GM12878 (cell line): ENCODE data around the gene GALC. TPM values are rescaled to one million over a fixed set of nuclear protein-coding genes. Genes with fewer than 3 reads are reported as not detected.
A peak's percentile ranks its signal among the peaks of the same experiment; 100 is the strongest.

ENCODE experiments used
- ATF7 ChIP-seq: fragments of 450-650 bp; IDR thresholded peaks from 2 replicates; pipeline ENCODE4 v1.6.1; 2016; ENCODE audit warnings: low read depth, mild to moderate bottlenecking
- BCL11A ChIP-seq: IDR thresholded peaks from 2 replicates; pipeline ENCODE4 v1.6.1; 2011; ENCODE audit warnings: low read depth, low read length
- BCLAF1 ChIP-seq: fragments of 450-650 bp; IDR thresholded peaks from 2 replicates; pipeline ENCODE4 v1.6.1; 2017; ENCODE audit warnings: antibody characterized with exemption, mild to moderate bottlenecking, moderate library complexity
- CEBPB ChIP-seq, 2 experiments: fragments of 150-350 bp in 1 of 2; IDR thresholded peaks; 2 replicates each; pipeline ENCODE4 v1.6.1; 2012 to 2014; ENCODE audit warnings: low read depth in 2 of 2, low read length in 2 of 2, borderline replicate concordance in 1 of 2, inconsistent platforms in 1 of 2
- CHD1 ChIP-seq: IDR thresholded peaks from 2 replicates; pipeline ENCODE4 v1.6.1; 2012; ENCODE audit warnings: low read depth, low read length, improper control_type of control experiment
- CREB1 ChIP-seq: IDR thresholded peaks from 2 replicates; pipeline ENCODE4 v1.6.1; 2012; ENCODE audit warnings: low read depth, mild to moderate bottlenecking, inconsistent platforms
- EED ChIP-seq: sonication (generic); IDR thresholded peaks from 2 replicates; pipeline ENCODE4 v1.6.1; 2016; ENCODE audit warnings: antibody characterized with exemption, low read depth
- EGR1 ChIP-seq, 2 experiments: IDR thresholded peaks; 1 replicate in 1 of 2; 2 replicates in 1 of 2; pipeline ENCODE4 v1.6.1; 2011 to 2012; ENCODE audit warnings: low read depth in 2 of 2, low read length in 2 of 2, borderline replicate concordance in 1 of 2, mild to moderate bottlenecking in 1 of 2, moderate library complexity in 1 of 2
- FOXK2 ChIP-seq: fragments of 450-650 bp; IDR thresholded peaks from 2 replicates; pipeline ENCODE4 v1.6.1; 2017; ENCODE audit warnings: mild to moderate bottlenecking, moderate library complexity
- GATAD2B ChIP-seq: fragments of 450-650 bp; conservative IDR thresholded peaks from 2 replicates; pipeline ENCODE4 v1.6.1; 2017; ENCODE audit warnings: low read depth, mild to moderate bottlenecking, moderate library complexity
- HCFC1 ChIP-seq: fragments of 150-350 bp; IDR thresholded peaks from 2 replicates; pipeline ENCODE4 v1.6.1; 2014; ENCODE audit warnings: low read length
- HDAC2 ChIP-seq: fragments of 200-600 bp; sonication (generic); IDR thresholded peaks from 2 replicates; pipeline ENCODE4 v1.6.1; 2017
- IKZF1 ChIP-seq: fragments of 450-650 bp; conservative IDR thresholded peaks from 2 replicates; pipeline ENCODE4 v1.6.1; 2017; ENCODE audit warnings: antibody characterized with exemption, mild to moderate bottlenecking
- KAT2A ChIP-seq: conservative IDR thresholded peaks from 2 replicates; pipeline ENCODE4 v1.6.1; 2011; ENCODE audit warnings: low read depth, low read length; ENCODE audit not compliant: control insufficient read depth
- MTA2 ChIP-seq: fragments of 450-650 bp; IDR thresholded peaks from 2 replicates; pipeline ENCODE4 v1.6.1; 2016; ENCODE audit warnings: low read depth, mild to moderate bottlenecking, moderate library complexity
- NFYA ChIP-seq: IDR thresholded peaks from 2 replicates; pipeline ENCODE4 v1.6.1; 2011; ENCODE audit warnings: low read depth, mild to moderate bottlenecking, low read length, improper control_type of control experiment, borderline replicate concordance
- NR2C1 ChIP-seq: fragments of 450-650 bp; IDR thresholded peaks from 2 replicates; pipeline ENCODE4 v1.6.1; 2017; ENCODE audit warnings: antibody characterized with exemption, mild to moderate bottlenecking, moderate library complexity
- RB1 ChIP-seq: fragments of 450-650 bp; formaldehyde crosslinking; IDR thresholded peaks from 2 replicates; pipeline ENCODE4 v1.6.1; 2017; ENCODE audit warnings: mild to moderate bottlenecking, borderline replicate concordance
- RCOR1 ChIP-seq: conservative IDR thresholded peaks from 2 replicates; pipeline ENCODE4 v1.6.1; 2012; ENCODE audit warnings: low read depth, low read length, improper control_type of control experiment
- SIX5 ChIP-seq: IDR thresholded peaks from 2 replicates; pipeline ENCODE4 v1.6.1; 2011; ENCODE audit warnings: mild to moderate bottlenecking, low read depth, low read length, moderate library complexity; ENCODE audit not compliant: severe bottlenecking
- SMAD1 ChIP-seq: fragments of 450-650 bp; IDR thresholded peaks from 2 replicates; pipeline ENCODE4 v1.6.1; 2018; ENCODE audit warnings: mild to moderate bottlenecking, low read depth; ENCODE audit not compliant: partially characterized antibody
- SREBF2 ChIP-seq: IDR thresholded peaks from 2 replicates; pipeline ENCODE4 v1.6.1; 2012; ENCODE audit warnings: mild to moderate bottlenecking, low read length
- TARDBP ChIP-seq: IDR thresholded peaks from 2 replicates; pipeline ENCODE4 v1.6.1; 2016; ENCODE audit warnings: borderline replicate concordance
- ZNF24 ChIP-seq: fragments of 450-650 bp; IDR thresholded peaks from 2 replicates; pipeline ENCODE4 v1.6.1; 2017; ENCODE audit warnings: antibody characterized with exemption, mild to moderate bottlenecking
- ZSCAN29 ChIP-seq: fragments of 450-650 bp; IDR thresholded peaks from 2 replicates; pipeline ENCODE4 v1.6.1; 2017; ENCODE audit warnings: mild to moderate bottlenecking, moderate library complexity
- polyA plus RNA-seq, 11 experiments: library from polyadenylated mRNA; depleted of rRNA in 4 of 11; unstranded in 6 of 11; stranded (reverse) in 5 of 11; fragments of >200 nt; fragmentation: Nextera tagmentation in 4 of 11; fragmentation: Illumina TruSeq in 1 of 11; extraction: Ambion mirVana in 4 of 11; extraction: Trizol in 1 of 11; gene quantifications; 1 replicate in 1 of 11; 2 replicates in 10 of 11; pipeline versions ENCODE4 v1.2.1 to v1.2.3, GENCODE V29; 2011 to 2016; ENCODE audit warnings: inconsistent platforms in 2 of 11, missing spikeins in 2 of 11, low read depth in 1 of 11
- total RNA-seq, 4 experiments: library from RNA; depleted of rRNA in 3 of 4; stranded (reverse); fragments of >200 nt in 3 of 4; fragmentation: Illumina TruSeq in 1 of 4; extraction: Trizol in 1 of 4; gene quantifications; 2 replicates each; pipeline versions ENCODE4 v1.2.1 to v1.2.3, GENCODE V29; 2013 to 2021
- TF ChIP-seq, protein P1 (sequence below): IDR thresholded peaks from 2 replicates; pipeline ENCODE4 v1.6.1; 2012; ENCODE audit warnings: low read length, inconsistent platforms
- TF ChIP-seq, protein P2 (sequence below): IDR thresholded peaks from 2 replicates; pipeline ENCODE4 v1.6.1; 2011; ENCODE audit warnings: low read depth, mild to moderate bottlenecking, low read length, moderate library complexity, borderline replicate concordance; ENCODE audit errors: extremely low read depth

Gene GALC
- total and polyA plus RNA-seq, 10 of the 15 experiments (the other 5 are each of a cell fraction or from before 2014, with no cell fraction given), result 1.3 to 14.0 (median 4.5) TPM

GRCh38 chr14:87992718-87993628 lies at the start of gene GALC (continued):
- TF ChIP-seq BCLAF1 (no peak), ATF7 (peak; percentile 69), SIX5 (peak; percentile 68), RB1 (peak; percentile 73; the same call in 1 of the 2 replicates), KAT2A (no peak), RCOR1 (peak; percentile 91; the same call in 1 of the 2 replicates), CREB1 (peak; percentile 95), MTA2 (peak; percentile 72), BCL11A (peak; percentile 69), IKZF1 (peak; percentile 97), TARDBP (no peak), SMAD1 (peak; percentile 80), NR2C1 (peak; percentile 88), EGR1 (IDR thresholded peaks at IDR 0.05; ENCODE audit: borderline replicate concordance in 1 of 2, low read depth in 2 of 2, low read length in 2 of 2) (peak in 1 of 2 experiments; percentile 5; a peak in 1 of 3 replicates), NFYA (no peak), ZNF24 (0 out of 2 replicates have a peak, but pooled peaks have one; percentile 10), HDAC2 (no peak), SREBF2 (no peak), CEBPB (IDR thresholded peaks at IDR 0.05; ENCODE audit: borderline replicate concordance in 1 of 2, low read depth in 2 of 2, low read length in 2 of 2) (no peak), GATAD2B (peak; percentile 87), FOXK2 (no peak), EED (peak; percentile 87), CHD1 (no peak), HCFC1 (peak; percentile 83), ZSCAN29 (peak; percentile 5; the same call in 1 of the 2 replicates)
- TF ChIP-seq, protein P1, sequence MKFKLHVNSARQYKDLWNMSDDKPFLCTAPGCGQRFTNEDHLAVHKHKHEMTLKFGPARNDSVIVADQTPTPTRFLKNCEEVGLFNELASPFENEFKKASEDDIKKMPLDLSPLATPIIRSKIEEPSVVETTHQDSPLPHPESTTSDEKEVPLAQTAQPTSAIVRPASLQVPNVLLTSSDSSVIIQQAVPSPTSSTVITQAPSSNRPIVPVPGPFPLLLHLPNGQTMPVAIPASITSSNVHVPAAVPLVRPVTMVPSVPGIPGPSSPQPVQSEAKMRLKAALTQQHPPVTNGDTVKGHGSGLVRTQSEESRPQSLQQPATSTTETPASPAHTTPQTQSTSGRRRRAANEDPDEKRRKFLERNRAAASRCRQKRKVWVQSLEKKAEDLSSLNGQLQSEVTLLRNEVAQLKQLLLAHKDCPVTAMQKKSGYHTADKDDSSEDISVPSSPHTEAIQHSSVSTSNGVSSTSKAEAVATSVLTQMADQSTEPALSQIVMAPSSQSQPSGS, result peak; percentile 41; the same call in 1 of the 2 replicates
- TF ChIP-seq, protein P2, sequence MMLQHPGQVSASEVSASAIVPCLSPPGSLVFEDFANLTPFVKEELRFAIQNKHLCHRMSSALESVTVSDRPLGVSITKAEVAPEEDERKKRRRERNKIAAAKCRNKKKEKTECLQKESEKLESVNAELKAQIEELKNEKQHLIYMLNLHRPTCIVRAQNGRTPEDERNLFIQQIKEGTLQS, result peak; percentile 62
